Adrenal gland (tissue), 12 donors: Measurements from ENCODE around the gene ILF2. TPM values are rescaled to one million over a fixed set of nuclear protein-coding genes. Genes with fewer than 3 reads are reported as not detected.
A peak's percentile ranks its signal among the peaks of the same experiment; 100 is the strongest.
"Not testable (repeated sequence)": the region's sequence is repeated elsewhere in the genome, so short reads cannot be mapped to it uniquely, and the experiment has no call there.

Source experiments
- DNase-seq, 7 donors: peaks; one replicate each; pipeline ENCODE4 v3.0.0-alpha.2; 2019 to 2020
- H3K27ac ChIP-seq, 5 donors: fragments of 200-600 bp; sonication (generic) in 4 of 5; 1 replicate in 3 of 5; 2 replicates in 2 of 5; pipeline versions ENCODE4 v1.5.1 to v1.8.0; 2016 to 2020; ENCODE audit warnings: mild to moderate bottlenecking in 1 of 5
- H3K27me3 ChIP-seq: fragments of 200-600 bp; 2 replicates; pipeline ENCODE4 v1.8.0; 2021
- H3K36me3 ChIP-seq, 2 donors: fragments of 200-600 bp; replicated peaks in 1 of 2; 1 replicate in 1 of 2; 2 replicates in 1 of 2; pipeline versions ENCODE4 v1.5.1 to v1.8.0; 2018 to 2022
- H3K4me1 ChIP-seq, 2 donors: fragments of 200-600 bp; replicated peaks in 1 of 2; 1 replicate in 1 of 2; 2 replicates in 1 of 2; pipeline versions ENCODE4 v1.5.1 to v1.8.0; 2018 to 2021
- H3K4me3 ChIP-seq, 4 donors: fragments of 200-600 bp; sonication (generic) in 3 of 4; one replicate each; pipeline ENCODE4 v1.5.1; 2016 to 2018
- H3K9me3 ChIP-seq, 3 donors: fragments of 200-600 bp; sonication (generic) in 1 of 3; replicated peaks in 1 of 3; 1 replicate in 2 of 3; 2 replicates in 1 of 3; pipeline versions ENCODE4 v1.5.1 to v1.8.0; 2016 to 2021
- POLR2A ChIP-seq, 2 donors: fragments of 450-650 bp; IDR thresholded peaks; one replicate each; pipeline ENCODE4 v1.6.1; 2017; ENCODE audit warnings: antibody characterized with exemption in 2 of 2, mild to moderate bottlenecking in 2 of 2, moderate library complexity in 1 of 2
- WGBS, 4 donors: extraction: QIAGEN DNeasy Blood & Tissue Kit in 2 of 4; methylation state at CpG; one replicate each; pipeline versions ENCODE4 v1.1.5 to v1.1.7; 2013 to 2017; 5-methylcytosine and 5-hydroxymethylcytosine counted together
- intact Hi-C, 2 donors: fragments of 100-400 bp; cut with DNase I; formaldehyde crosslinking; loops; one replicate each; pipeline versions ENCODE4 v1.14.1 to v1.15.0; 2022 to 2023
- polyA plus RNA-seq, 3 donors: library from polyadenylated mRNA; stranded (reverse); fragments of 200-250 nt in 2 of 3; fragments of 350-450 nt in 1 of 3; fragmentation: Illumina TruSeq in 1 of 3; extraction: RNeasy Lipid Tissue Mini Kit (QIAGEN cat#74804) in 1 of 3; gene quantifications; one replicate each; pipeline ENCODE4 v1.2.3, GENCODE V29; 2013 to 2014
- total RNA-seq, 9 donors: library from RNA; depleted of rRNA in 4 of 9; stranded (reverse); fragments of >200 nt in 4 of 9; fragments of 120-200 nt in 1 of 9; fragmentation: NEBNext Ultra II Directional in 1 of 9; extraction: Animal tissue kit (Norgen Biotek cat#: 25700) in 1 of 9; gene quantifications; one replicate each; pipeline versions ENCODE4 v1.1.0 to v1.2.4, GENCODE V29; 2013 to 2023
- TF ChIP-seq, protein P1 (sequence below), 6 experiments: fragments of 450-650 bp in 4 of 6; fragments of 200-600 bp in 2 of 6; sonication (generic) in 1 of 6; IDR thresholded peaks; 1 replicate in 5 of 6; 2 replicates in 1 of 6; pipeline versions ENCODE4 v1.5.1 to v1.8.0; 2016 to 2021; ENCODE audit warnings: antibody characterized with exemption in 6 of 6, mild to moderate bottlenecking in 2 of 6, moderate library complexity in 1 of 6
- donor health status: healthy with polysubstance abuse.
- donor health status: Bipolar disorder and iron deficiency.
- donor health status: DM: yes; HTN: yes; CAD: no.
- donor health status: DM: no; HTN: no; CAD: no.
- donor health status: DM: no; HTN: no; CAD: no.
- donor health status: DM: yes; HTN: yes; CAD: no.

ILF2 gene
- total and polyA plus RNA-seq, 12 donors: 42.2 to 397 (median 105) TPM

DNA sequence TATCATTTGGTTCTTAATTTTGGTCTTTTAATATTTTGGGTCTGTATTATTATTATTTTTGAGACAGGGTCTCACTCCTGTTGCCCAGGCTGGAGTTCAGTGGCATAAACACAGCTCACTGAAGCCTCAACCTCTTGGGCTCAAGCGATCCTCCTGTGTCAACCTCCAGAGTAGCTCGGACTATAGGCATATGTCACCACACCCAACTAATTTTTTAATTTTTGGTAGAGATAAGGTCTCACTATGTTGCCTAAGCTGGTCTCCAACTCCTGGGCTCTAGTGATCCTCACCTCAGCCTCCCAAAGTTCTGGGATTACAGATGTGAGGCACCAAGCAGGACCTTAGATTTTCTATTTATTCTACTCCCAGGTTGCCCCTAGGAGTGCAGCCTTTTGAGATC, 2.7 kb upstream of the ILF2 start:
- Histone ChIP-seq H3K4me3 (no peak overlapping the region), H3K4me1 (peaks cover 16 to 21% of the 10 kb centered on the region in 2 donors), H3K9me3 (no peaks in the 10 kb centered on the region), H3K27ac (no peak overlapping the region), H3K36me3 (peaks cover 0 to 12% of the 10 kb centered on the region in 2 donors), H3K27me3 (no peaks in the 10 kb centered on the region)
- TF ChIP-seq, protein P1, sequence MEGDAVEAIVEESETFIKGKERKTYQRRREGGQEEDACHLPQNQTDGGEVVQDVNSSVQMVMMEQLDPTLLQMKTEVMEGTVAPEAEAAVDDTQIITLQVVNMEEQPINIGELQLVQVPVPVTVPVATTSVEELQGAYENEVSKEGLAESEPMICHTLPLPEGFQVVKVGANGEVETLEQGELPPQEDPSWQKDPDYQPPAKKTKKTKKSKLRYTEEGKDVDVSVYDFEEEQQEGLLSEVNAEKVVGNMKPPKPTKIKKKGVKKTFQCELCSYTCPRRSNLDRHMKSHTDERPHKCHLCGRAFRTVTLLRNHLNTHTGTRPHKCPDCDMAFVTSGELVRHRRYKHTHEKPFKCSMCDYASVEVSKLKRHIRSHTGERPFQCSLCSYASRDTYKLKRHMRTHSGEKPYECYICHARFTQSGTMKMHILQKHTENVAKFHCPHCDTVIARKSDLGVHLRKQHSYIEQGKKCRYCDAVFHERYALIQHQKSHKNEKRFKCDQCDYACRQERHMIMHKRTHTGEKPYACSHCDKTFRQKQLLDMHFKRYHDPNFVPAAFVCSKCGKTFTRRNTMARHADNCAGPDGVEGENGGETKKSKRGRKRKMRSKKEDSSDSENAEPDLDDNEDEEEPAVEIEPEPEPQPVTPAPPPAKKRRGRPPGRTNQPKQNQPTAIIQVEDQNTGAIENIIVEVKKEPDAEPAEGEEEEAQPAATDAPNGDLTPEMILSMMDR (IDR thresholded peaks at IDR 0.05): no peak
- no peak for TF ChIP-seq POLR2A (IDR thresholded peaks at IDR 0.05)
- intact Hi-C loops: loop anchor here in 1 of 2 donors (10.0 kb wide), 1 partner anchor 101 kb away; the partner anchor contains the start of gene SLC27A3
- DNase-seq: no peak
- 90 to 100% (median 94%) methylated on average over 2 of the region's 2 CpGs for WGBS, 4 donors

DNA sequence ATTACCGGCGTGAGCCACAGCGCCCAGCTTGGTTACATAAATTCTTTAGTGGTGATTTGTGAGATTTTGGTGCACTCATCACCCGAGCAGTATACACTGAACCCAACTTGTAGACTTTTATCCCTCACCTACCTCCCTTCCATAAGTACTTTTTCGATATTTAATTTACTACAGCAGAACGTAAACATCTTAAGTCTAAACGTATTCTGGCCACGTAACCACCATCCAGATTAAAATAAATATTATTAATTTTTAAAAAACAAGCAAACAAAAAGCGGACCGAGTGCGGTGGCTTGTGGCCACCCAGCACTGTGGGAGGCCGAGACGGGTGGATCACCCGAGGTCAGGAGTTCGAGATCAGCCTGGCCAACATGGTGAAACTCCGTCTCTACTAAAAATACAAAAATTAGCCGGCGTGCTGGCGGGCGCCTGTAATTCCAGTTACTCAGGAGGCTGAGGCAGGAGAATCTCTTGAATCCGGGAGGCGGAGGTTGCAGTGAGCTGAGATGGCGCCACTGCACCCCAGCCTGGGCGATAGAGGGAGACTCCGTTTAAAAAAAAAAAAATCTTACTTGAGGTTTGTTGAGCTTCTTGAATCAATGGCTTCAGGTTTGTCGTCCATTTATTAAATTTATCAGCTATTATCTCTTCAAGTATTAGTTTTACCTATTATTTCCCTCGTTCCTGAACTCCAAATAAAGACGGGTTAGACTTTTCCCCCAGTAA, 998 bp upstream of the ILF2 start:
- H3K36me3 ChIP-seq: peaks cover 0 to 29% of the 10 kb centered on the region in 2 donors
- WGBS, 4 donors: 7 to 14% (median 11%) methylated on average over 28 of the region's 28 CpGs
- peaks cover 10 to 13% of the 10 kb centered on the region in 2 donors for H3K4me1 ChIP-seq
- not testable (repeated sequence) for H3K9me3 ChIP-seq, H3K27me3 ChIP-seq
- DNase-seq: peak; percentile 28 to 85 (median 37)
- H3K27ac ChIP-seq: peak overlapping the region; percentile 82 to 91 (median 88)
- intact Hi-C loops: loop anchor here in 1 of 2 donors (10.0 kb wide), 1 partner anchor 103 kb away; the partner anchor contains the start of gene SLC27A3
- H3K4me3 ChIP-seq: peak overlapping the region in 2 of 4 donors; percentile 30 to 60

DNA sequence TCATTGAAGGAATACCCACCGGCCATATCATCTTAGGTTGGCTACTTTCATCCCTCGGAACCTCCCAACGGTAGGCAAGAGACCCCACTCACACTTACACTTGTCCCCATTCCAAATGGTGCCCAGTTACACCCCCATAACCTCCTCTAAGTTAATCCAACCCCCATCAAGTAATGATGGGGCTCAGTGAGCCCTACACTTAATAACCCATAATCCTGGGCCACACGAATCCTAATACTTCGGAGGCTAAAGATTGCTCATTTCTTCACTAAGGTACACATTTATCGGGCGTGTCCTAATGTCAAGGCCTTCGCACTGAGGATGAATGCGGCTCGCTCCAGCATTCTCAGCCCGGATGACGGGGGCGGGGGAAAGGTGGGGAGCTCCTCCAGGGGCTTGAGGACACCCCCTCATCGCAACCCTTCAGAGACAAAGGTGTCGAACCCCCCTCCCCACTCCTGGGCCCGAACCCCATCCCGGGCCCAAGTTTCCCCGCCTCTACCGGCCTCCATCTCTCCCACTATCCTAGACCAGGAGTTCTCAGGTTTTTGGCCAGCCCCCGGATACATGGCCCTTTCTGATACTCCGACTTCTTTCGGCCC, 435 bp downstream of the ILF2 start:
- intact Hi-C loops: loop anchor here in 1 of 2 donors (10.0 kb wide), 1 partner anchor 104 kb away; the partner anchor contains the start of gene SLC27A3

DNA sequence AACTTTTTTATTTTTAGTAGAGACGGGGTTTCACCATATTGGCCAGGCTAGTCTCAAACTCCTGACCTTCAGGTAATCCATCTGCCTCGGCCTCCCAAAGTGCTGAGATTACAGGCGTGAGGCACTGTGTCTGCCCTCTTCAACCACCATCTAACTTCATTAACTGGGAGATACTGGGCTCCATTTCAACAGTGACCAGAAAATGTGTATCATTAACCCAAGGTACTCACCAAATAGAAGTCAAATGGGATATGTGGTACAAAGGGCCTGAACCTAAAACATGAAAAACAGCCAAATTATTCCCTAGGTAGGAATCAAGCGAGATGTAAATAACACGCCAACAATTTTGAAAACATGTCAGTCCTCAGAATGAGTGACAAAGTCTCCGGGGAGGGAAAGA, 1.2 kb downstream of the ILF2 start:
- peak overlapping the region in 1 of 5 donors; percentile 85 for H3K27ac ChIP-seq

More for the DNA sequence above, 435 bp downstream of the ILF2 start:
- no peak for TF ChIP-seq POLR2A (IDR thresholded peaks at IDR 0.05)
- TF ChIP-seq, protein P1 (IDR thresholded peaks at IDR 0.05): no peak
- WGBS, 4 donors: 0 to 2% (median 2%) methylated on average over 21 to 22 of the region's 22 CpGs
- peak in 2 of 7 donors; percentile 37 to 51 for DNase-seq
- peaks cover 10 to 13% of the 10 kb centered on the region in 2 donors for H3K4me1 ChIP-seq
- peak overlapping the region; percentile 70 to 88 (median 77) for H3K27ac ChIP-seq
- no peaks in the 10 kb centered on the region for H3K9me3 ChIP-seq
- no peaks in the 10 kb centered on the region for H3K27me3 ChIP-seq
- peaks cover 0 to 43% of the 10 kb centered on the region in 2 donors for H3K36me3 ChIP-seq
- H3K4me3 ChIP-seq: peak overlapping the region in 3 of 4 donors; percentile 58 to 66 (median 66)

DNA sequence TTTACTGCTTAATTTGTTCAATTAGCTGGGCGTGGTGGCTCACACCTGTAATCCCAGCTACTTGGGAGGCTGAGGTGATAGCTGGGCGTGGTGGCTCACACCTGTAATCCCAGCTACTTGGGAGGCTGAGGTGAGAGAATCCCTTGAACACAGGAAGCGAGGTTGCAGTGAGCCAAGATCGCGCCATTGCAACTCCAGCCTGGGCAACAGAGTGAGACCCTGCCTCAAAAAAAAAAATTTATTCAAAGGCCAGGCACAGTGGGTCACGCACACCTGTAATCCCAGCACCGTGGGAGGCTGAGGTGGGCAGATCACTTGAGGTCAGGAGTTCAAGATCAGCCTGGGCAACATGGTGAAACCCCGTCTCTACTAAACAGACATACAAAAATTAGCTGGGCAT, 2.1 kb downstream of the ILF2 start:
- Histone ChIP-seq H3K36me3 (peaks cover 0 to 60% of the 10 kb centered on the region in 2 donors), H3K4me1 (peaks cover 10 to 13% of the 10 kb centered on the region in 2 donors)
- H3K27me3 ChIP-seq, H3K4me3 ChIP-seq, H3K9me3 ChIP-seq, H3K27ac ChIP-seq: not testable (repeated sequence)
- intact Hi-C loops: loop anchor here in 1 of 2 donors (10.0 kb wide), 1 partner anchor 94 kb away; no protein-coding TSS in a partner anchor
- peak in 1 of 7 donors; percentile 11 for DNase-seq
- WGBS, 4 donors: 90 to 95% (median 94%) methylated on average over 8 of the region's 8 CpGs

More for the DNA sequence above, 1.2 kb downstream of the ILF2 start:
- TF ChIP-seq, protein P1 (IDR thresholded peaks at IDR 0.05): no peak
- no peak for TF ChIP-seq POLR2A (IDR thresholded peaks at IDR 0.05)
- Histone ChIP-seq H3K4me3 (peak overlapping the region in 1 of 4 donors; percentile 66), H3K27me3 (no peaks in the 10 kb centered on the region), H3K36me3 (peaks cover 0 to 51% of the 10 kb centered on the region in 2 donors), H3K9me3 (no peaks in the 10 kb centered on the region), H3K4me1 (peaks cover 10 to 13% of the 10 kb centered on the region in 2 donors)
- intact Hi-C loops: loop anchor here in 1 of 2 donors (10.0 kb wide), 2 partner anchors 95 to 105 kb away; partner anchors contain the start of gene SLC27A3
- DNase-seq: no peak
- 70 to 77% (median 76%) methylated on average over 6 of the region's 6 CpGs for whole genome bisulfite sequencing, 4 donors
